IMR-90 (cell line): ENCODE results near the gene DYNC1LI2. TPM values are rescaled to one million over a fixed set of nuclear protein-coding genes. Genes with fewer than 3 reads are reported as not detected.

ENCODE experiments used
- ATAC-seq: fragments of 200-7000 bp; cut with Tn5 transposase; 2 replicates; pipeline ENCODE4 v1.9.1; 2020; ENCODE audit warnings: low read depth, mild to moderate bottlenecking, moderate library complexity
- BruUV-seq: library from RNA; stranded (reverse); fragments of 400-500 nt; replicated peaks from 2 replicates; lab custom pipeline; 2021; lab: Mats Ljungman, UMichigan
- CTCF ChIA-PET: fragments of 300-600 bp; formaldehyde crosslinking; extraction: SDS; loops from one replicate; lab custom pipeline; 2021; ENCODE audit warnings: antibody characterized with exemption; lab: Yijun Ruan, JAX
- POLR2A ChIA-PET: fragments of 300-600 bp; sonication (Branson Sonifier 250); formaldehyde crosslinking; loops from one replicate; lab custom pipeline; 2022; ENCODE audit warnings: antibody characterized with exemption; ENCODE audit not compliant: unreplicated experiment; lab: Charles Lee
- DNase-seq: peaks from one replicate; pipeline ENCODE4 v3.0.0; 2013
- H2AFZ ChIP-seq: replicated peaks from 2 replicates; pipeline ENCODE3; 2013; ENCODE audit warnings: low read length, mild to moderate bottlenecking; ENCODE audit not compliant: poor library complexity
- H2AK5ac ChIP-seq: 2 replicates; pipeline ENCODE4 v1.6.1; 2013; ENCODE audit warnings: low read depth, low read length, inconsistent platforms
- H2AK9ac ChIP-seq: replicated peaks from 2 replicates; pipeline ENCODE3; 2013; ENCODE audit warnings: mild to moderate bottlenecking, low read depth, low read length, moderate library complexity; ENCODE audit not compliant: poor library complexity
- H2BK120ac ChIP-seq: 2 replicates; pipeline ENCODE4 v1.6.1; 2013; ENCODE audit warnings: low read depth, low read length, inconsistent platforms
- H2BK15ac ChIP-seq: 3 replicates; pipeline ENCODE4 v1.6.1; 2013; ENCODE audit warnings: low read depth, low read length, inconsistent platforms
- H2BK20ac ChIP-seq: 2 replicates; pipeline ENCODE4 v1.6.1; 2013; ENCODE audit warnings: low read depth, mild to moderate bottlenecking, inconsistent platforms, low read length, moderate library complexity
- H2BK5ac ChIP-seq: 2 replicates; pipeline ENCODE4 v1.6.1; 2013; ENCODE audit warnings: mild to moderate bottlenecking, low read depth, low read length, inconsistent platforms; ENCODE audit not compliant: poor library complexity, severe bottlenecking
- H3K14ac ChIP-seq: replicated peaks from 2 replicates; pipeline ENCODE4 v1.6.1; 2013; ENCODE audit warnings: low read depth, low read length, inconsistent platforms
- H3K18ac ChIP-seq: 2 replicates; pipeline ENCODE4 v1.6.1; 2013; ENCODE audit warnings: low read depth, low read length, control low read depth
- H3K23ac ChIP-seq: 2 replicates; pipeline ENCODE4 v1.6.1; 2013; ENCODE audit warnings: low read depth, low read length, inconsistent platforms
- H3K27ac ChIP-seq: 2 replicates; pipeline ENCODE4 v1.5.1; 2013; ENCODE audit warnings: mild to moderate bottlenecking, control low read depth, low read length; ENCODE audit not compliant: insufficient read depth
- H3K27me3 ChIP-seq: 2 replicates; pipeline ENCODE4 v1.6.1; 2013; ENCODE audit warnings: low read length; ENCODE audit not compliant: control insufficient read depth, insufficient read depth
- H3K36me3 ChIP-seq: 2 replicates; pipeline ENCODE4 v1.6.1; 2013; ENCODE audit warnings: low read length, mixed read lengths; ENCODE audit not compliant: control insufficient read depth, insufficient read depth
- H3K4ac ChIP-seq: 2 replicates; pipeline ENCODE4 v1.6.1; 2013; ENCODE audit warnings: low read depth, low read length, inconsistent platforms
- H3K4me1 ChIP-seq: 2 replicates; pipeline ENCODE4 v1.6.1; 2013; ENCODE audit warnings: low read length, mixed read lengths; ENCODE audit not compliant: control insufficient read depth, insufficient read depth
- H3K4me2 ChIP-seq: 2 replicates; pipeline ENCODE4 v1.6.1; 2013; ENCODE audit warnings: low read depth, mild to moderate bottlenecking, control low read depth, low read length, moderate library complexity
- H3K4me3 ChIP-seq: 2 replicates; pipeline ENCODE4 v1.5.1; 2013; ENCODE audit warnings: low read depth, mild to moderate bottlenecking, control low read depth, low read length, moderate library complexity; ENCODE audit not compliant: insufficient read depth
- H3K56ac ChIP-seq: 2 replicates; pipeline ENCODE4 v1.6.1; 2013; ENCODE audit warnings: low read length, inconsistent platforms; ENCODE audit not compliant: insufficient read depth; ENCODE audit errors: extremely low read depth
- H3K79me1 ChIP-seq, 2 experiments: 2 replicates each; pipeline ENCODE4 v1.6.1; 2013; ENCODE audit warnings: low read length in 2 of 2, inconsistent platforms in 1 of 2, low read depth in 1 of 2
- H3K9ac ChIP-seq: 2 replicates; pipeline ENCODE4 v1.6.1; 2013; ENCODE audit warnings: low read depth, low read length, control low read depth
- H3K9me1 ChIP-seq: 2 replicates; pipeline ENCODE4 v1.6.1; 2013; ENCODE audit warnings: low read length, inconsistent platforms; ENCODE audit not compliant: insufficient read depth
- H3K9me3 ChIP-seq: 2 replicates; pipeline ENCODE4 v1.6.1; 2013; ENCODE audit warnings: low read length; ENCODE audit not compliant: control insufficient read depth, insufficient read depth
- H4K20me1 ChIP-seq: 2 replicates; pipeline ENCODE4 v1.6.1; 2013; ENCODE audit warnings: low read length, inconsistent platforms; ENCODE audit not compliant: insufficient read depth
- H4K5ac ChIP-seq: 2 replicates; pipeline ENCODE4 v1.6.1; 2013; ENCODE audit warnings: mild to moderate bottlenecking, low read depth, low read length, control low read depth
- H4K8ac ChIP-seq, 2 experiments: 2 replicates each; pipeline ENCODE4 v1.6.1; 2013; ENCODE audit warnings: low read depth in 2 of 2, low read length in 2 of 2, control low read depth in 1 of 2, inconsistent platforms in 1 of 2
- H4K91ac ChIP-seq: 2 replicates; pipeline ENCODE4 v1.6.1; 2013; ENCODE audit warnings: low read depth, low read length, inconsistent platforms; ENCODE audit not compliant: insufficient read depth
- BHLHE40 ChIP-seq: fragments of 150-350 bp; IDR thresholded peaks from 2 replicates; pipeline ENCODE4 v1.6.1; 2016; ENCODE audit warnings: mild to moderate bottlenecking, low read depth, low read length
- CEBPB ChIP-seq: IDR thresholded peaks from 2 replicates; pipeline ENCODE4 v1.6.1; 2012; ENCODE audit warnings: low read depth, low read length, improper control_type of control experiment
- CHD1 ChIP-seq: IDR thresholded peaks from 2 replicates; pipeline ENCODE4 v1.6.1; 2012; ENCODE audit warnings: low read depth, low read length, improper control_type of control experiment
- CTCF ChIP-seq: conservative IDR thresholded peaks from 2 replicates; pipeline ENCODE4 v1.5.1; 2012; ENCODE audit warnings: mild to moderate bottlenecking, low read depth, low read length, improper control_type of control experiment
- ELK1 ChIP-seq: fragments of 150-350 bp; IDR thresholded peaks from 2 replicates; pipeline ENCODE4 v1.6.1; 2016; ENCODE audit warnings: low read depth, mild to moderate bottlenecking, low read length, moderate library complexity, borderline replicate concordance
- FOS ChIP-seq: fragments of 150-350 bp; IDR thresholded peaks from 2 replicates; pipeline ENCODE4 v1.6.1; 2016; ENCODE audit warnings: low read depth, low read length
- MAFK ChIP-seq: IDR thresholded peaks from 2 replicates; pipeline ENCODE4 v1.6.1; 2012; ENCODE audit warnings: low read depth, low read length, improper control_type of control experiment
- MAZ ChIP-seq: IDR thresholded peaks from 2 replicates; pipeline ENCODE4 v1.6.1; 2012; ENCODE audit warnings: low read depth, mild to moderate bottlenecking, low read length, improper control_type of control experiment, moderate library complexity, borderline replicate concordance
- MXI1 ChIP-seq: IDR thresholded peaks from 2 replicates; pipeline ENCODE4 v1.6.1; 2012; ENCODE audit warnings: low read depth, mild to moderate bottlenecking, low read length, moderate library complexity, borderline replicate concordance
- NFE2L2 ChIP-seq: fragments of 150-350 bp; IDR thresholded peaks from 2 replicates; pipeline ENCODE4 v1.6.1; 2016; ENCODE audit warnings: low read depth, mild to moderate bottlenecking, low read length
- POLR2A ChIP-seq: IDR thresholded peaks from 2 replicates; pipeline ENCODE4 v1.6.1; 2012; ENCODE audit warnings: mild to moderate bottlenecking, low read depth, low read length
- RAD21 ChIP-seq: IDR thresholded peaks from 2 replicates; pipeline ENCODE4 v1.6.1; 2012; ENCODE audit warnings: low read length, improper control_type of control experiment
- RCOR1 ChIP-seq: IDR thresholded peaks from 2 replicates; pipeline ENCODE4 v1.6.1; 2012; ENCODE audit warnings: mild to moderate bottlenecking, low read length, improper control_type of control experiment; ENCODE audit not compliant: insufficient replicate concordance
- RFX5 ChIP-seq: IDR thresholded peaks from 2 replicates; pipeline ENCODE4 v1.8.0; 2012; ENCODE audit warnings: low read depth, mild to moderate bottlenecking, low read length, moderate library complexity
- SMC3 ChIP-seq: fragments of 150-350 bp; IDR thresholded peaks from 2 replicates; pipeline ENCODE4 v1.6.1; 2016; ENCODE audit warnings: low read depth, mild to moderate bottlenecking, antibody characterized with exemption, low read length, moderate library complexity
- USF2 ChIP-seq: fragments of 150-350 bp; IDR thresholded peaks from 2 replicates; pipeline ENCODE4 v1.6.1; 2017; ENCODE audit warnings: mild to moderate bottlenecking, antibody characterized with exemption, low read length, low read depth
- WGBS, 2 experiments: methylation state at CpG; one replicate each; pipeline versions ENCODE4 v1.1.5 to v1.1.7; 2013; ENCODE audit warnings: missing lambda C conversion rate in 2 of 2; ENCODE audit not compliant: insufficient read length in 1 of 2; ENCODE audit errors: extremely low coverage in 2 of 2; 5-methylcytosine and 5-hydroxymethylcytosine counted together
- dilution Hi-C: fragments of 300-500 bp; cut with HindIII; formaldehyde crosslinking; loops from one replicate; pipeline ENCODE4 v1.14.3; 2018; ENCODE audit warnings: low sequenced_read_pairs; ENCODE audit not compliant: unreplicated experiment
- in situ Hi-C: fragments of 300-500 bp; cut with MboI; formaldehyde crosslinking; loops from 3 replicates; pipeline ENCODE4 v1.14.3; 2019; ENCODE audit warnings: low sequenced_read_pairs, inconsistent platforms, mixed read lengths
- intact Hi-C: fragments of 100-400 bp; cut with micrococcal nuclease; formaldehyde crosslinking; loops from 2 replicates; pipeline ENCODE4 v1.10.0; 2022
- polyA plus RNA-seq, 3 experiments: library from polyadenylated mRNA; depleted of rRNA; stranded (reverse); fragments of >200 nt; gene quantifications; 2 replicates each; pipeline ENCODE4 v1.2.3, GENCODE V29; 2012; ENCODE audit warnings: low replicate concordance in 1 of 3
- total RNA-seq: library from RNA; depleted of rRNA; stranded (reverse); fragments of >200 nt; gene quantifications from 2 replicates; pipeline ENCODE4 v1.2.3, GENCODE V29; 2012

The DYNC1LI2 gene
- total and polyA plus RNA-seq, 2 of the 4 experiments (the other 2 are of a cell fraction) = 65.3 to 88.4 TPM

- H3K56ac ChIP-seq = no peak overlapping the region
- no peak overlapping the region for H3K18ac ChIP-seq
- no peak overlapping the region for H3K23ac ChIP-seq
- ChIA-PET POLR2A (interaction anchor here (0.7 kb wide), 1 partner anchor 89 kb away, joined by 3 read pairs; no protein-coding TSS in a partner anchor), CTCF (no interaction called here)
- intact Hi-C loops (no loop called here), in situ Hi-C loops (no loop called here), dilution Hi-C loops (no loop called here)
- no peak for DNase-seq
- H3K4me2 ChIP-seq = no peak overlapping the region
- no peak overlapping the region for H3K4me3 ChIP-seq
- H3K79me1 ChIP-seq = peaks cover 6 to 12% of the 10 kb centered on the region in 2 experiments; a peak in 3 of 4 replicates
- no peak for TF ChIP-seq MXI1
- TF ChIP-seq MAZ = no peak
- TF ChIP-seq RCOR1 = no peak
- no peak for TF ChIP-seq SMC3
- no peak for TF ChIP-seq RAD21
- TF ChIP-seq BHLHE40 = no peak
- TF ChIP-seq NFE2L2 = no peak
- no peak for TF ChIP-seq FOS
- TF ChIP-seq RFX5 = no peak
- TF ChIP-seq ELK1 = no peak
- TF ChIP-seq CHD1 = no peak
- TF ChIP-seq CEBPB = no peak
- no peak for TF ChIP-seq POLR2A
- TF ChIP-seq MAFK = no peak
- no peak for TF ChIP-seq USF2
- no peak for TF ChIP-seq CTCF
- H2BK5ac ChIP-seq = no peak overlapping the region
- no TSS peak for BruUV-seq
- no peak overlapping the region for H3K9ac ChIP-seq
- peaks cover 5% of the 10 kb centered on the region; the same call in 1 of the 2 replicates for H3K4me1 ChIP-seq
- H3K36me3 ChIP-seq = no peaks in the 10 kb centered on the region
- no peaks in the 10 kb centered on the region for H3K9me1 ChIP-seq
- no peaks in the 10 kb centered on the region for H3K9me3 ChIP-seq
- no peak overlapping the region for H4K5ac ChIP-seq
- H2BK15ac ChIP-seq = no peak overlapping the region
- H3K27me3 ChIP-seq = peaks cover 13% of the 10 kb centered on the region; the same call in 1 of the 2 replicates
- H2AFZ ChIP-seq = no peak overlapping the region
- H3K27ac ChIP-seq = no peak overlapping the region
- WGBS, 2 experiments = 80% methylated on average over 3 of the region's 7 CpGs; no CpG with 5 or more reads in 1 of the 2 experiments
- H2BK20ac ChIP-seq = no peak overlapping the region
- no peak overlapping the region for H4K8ac ChIP-seq
- H2AK5ac ChIP-seq = no peak overlapping the region
- H2AK9ac ChIP-seq = no peak overlapping the region
- no peak for ATAC-seq
- H4K20me1 ChIP-seq = no peaks in the 10 kb centered on the region
- H2BK120ac ChIP-seq = no peak overlapping the region
- no peak overlapping the region for H4K91ac ChIP-seq
- no peak overlapping the region for H3K4ac ChIP-seq
- H3K14ac ChIP-seq = no peak overlapping the region
Measured at GRCh38 chr16:66698046-66698445, 53.4 kb downstream of the DYNC1LI2 start.
